Endothelial cell of umbilical vein (primary cell): ENCODE measurements around the gene EGF. TPM values are rescaled to one million over a fixed set of nuclear protein-coding genes. Genes with fewer than 3 reads are reported as not detected.
A peak's percentile ranks its signal among the peaks of the same experiment; 100 is the strongest.

Source experiments
- BruUV-seq: library from RNA; stranded (reverse); fragments of 400-500 nt; replicated peaks from 2 replicates; lab custom pipeline; 2021; lab: Mats Ljungman, UMichigan
- CTCF ChIA-PET: fragments of 300-600, 350-600 bp; sonication (Branson Sonifier 250); formaldehyde crosslinking; loops from one replicate; lab custom pipeline; 2021; ENCODE audit warnings: antibody characterized with exemption, inconsistent platforms; lab: Charles Lee
- POLR2A ChIA-PET: fragments of 300-600, 350-600 bp; sonication (Branson Sonifier 250); formaldehyde crosslinking; loops from one replicate; lab custom pipeline; 2021; ENCODE audit warnings: antibody characterized with exemption, inconsistent platforms; lab: Charles Lee
- DNase-seq: peaks from one replicate; pipeline ENCODE4 v3.0.0-alpha.2; 2011; ENCODE audit warnings: low read depth, low spot score
- FAIRE-seq: peaks from 2 replicates; lab custom pipeline; 2011; peaks lifted over from hg19 to GRCh38; lab: Jason Lieb, UNC
- H2AFZ ChIP-seq: 2 replicates; pipeline ENCODE4 v1.6.0; 2012; ENCODE audit warnings: low read depth, low read length, control low read depth, inconsistent platforms
- H3K27ac ChIP-seq: 2 replicates; pipeline ENCODE4 v1.5.1; 2011; ENCODE audit warnings: low read depth, mild to moderate bottlenecking, control low read depth, low read length, moderate library complexity; ENCODE audit not compliant: insufficient read depth
- H3K27me3 ChIP-seq, 2 experiments: 2 replicates each; pipeline versions ENCODE4 v1.6.0 to v1.6.1; 2011; ENCODE audit warnings: low read length in 2 of 2, mixed read lengths in 1 of 2; ENCODE audit not compliant: control insufficient read depth in 2 of 2, insufficient read depth in 2 of 2
- H3K36me3 ChIP-seq, 2 experiments: 2 replicates in 1 of 2; 3 replicates in 1 of 2; pipeline ENCODE4 v1.5.1; 2011; ENCODE audit warnings: low read length in 2 of 2, mild to moderate bottlenecking in 1 of 2, moderate library complexity in 1 of 2; ENCODE audit not compliant: control insufficient read depth in 2 of 2, insufficient read depth in 2 of 2; ENCODE audit errors: extremely low read depth in 1 of 2
- H3K4me1 ChIP-seq: 3 replicates; pipeline ENCODE4 v1.5.1; 2011; ENCODE audit warnings: mild to moderate bottlenecking, low read length; ENCODE audit not compliant: control insufficient read depth, insufficient read depth; ENCODE audit errors: extremely low read depth
- H3K4me2 ChIP-seq: 2 replicates; pipeline ENCODE4 v1.6.1; 2011; ENCODE audit warnings: low read length, control low read depth, mixed read lengths; ENCODE audit not compliant: insufficient read depth
- H3K4me3 ChIP-seq, 3 experiments: fragments of 200-600 bp in 1 of 3; sonication (generic), shearing (Covaris generic) in 1 of 3; replicated peaks in 1 of 3; 2 replicates each; pipeline ENCODE4 v1.5.1; 2011 to 2016; ENCODE audit warnings: control low read depth in 3 of 3, low read length in 3 of 3, mild to moderate bottlenecking in 2 of 3, inconsistent platforms in 1 of 3, low read depth in 1 of 3, moderate library complexity in 1 of 3; ENCODE audit not compliant: insufficient read depth in 1 of 3
- H3K79me2 ChIP-seq: 2 replicates; pipeline ENCODE4 v1.6.0; 2012; ENCODE audit warnings: low read length, inconsistent platforms; ENCODE audit not compliant: control insufficient read depth, insufficient read depth
- H3K9ac ChIP-seq: replicated peaks from 2 replicates; pipeline ENCODE3; 2011; ENCODE audit warnings: low read length, control low read depth; ENCODE audit not compliant: insufficient read depth; ENCODE audit errors: extremely low read depth
- H3K9me1 ChIP-seq: replicated peaks from 3 replicates; pipeline ENCODE4 v1.6.0; 2011; ENCODE audit warnings: mild to moderate bottlenecking, low read length; ENCODE audit not compliant: control insufficient read depth, insufficient read depth; ENCODE audit errors: extremely low read depth
- H3K9me3 ChIP-seq: replicated peaks from 2 replicates; pipeline ENCODE4 v1.5.1; 2012; ENCODE audit warnings: low read length, inconsistent platforms; ENCODE audit not compliant: control insufficient read depth, insufficient read depth
- H4K20me1 ChIP-seq: replicated peaks from 2 replicates; pipeline ENCODE3; 2011; ENCODE audit warnings: mild to moderate bottlenecking, low read length; ENCODE audit not compliant: control insufficient read depth, insufficient read depth; ENCODE audit errors: extremely low read depth
- EZH2 ChIP-seq: IDR thresholded peaks from 2 replicates; pipeline ENCODE4 v1.6.1; 2012; ENCODE audit warnings: borderline replicate concordance, low read depth, mild to moderate bottlenecking, moderate library complexity, low read length, inconsistent platforms; ENCODE audit not compliant: severe bottlenecking
- FOS ChIP-seq: IDR thresholded peaks from 2 replicates; pipeline ENCODE4 v1.6.1; 2011; ENCODE audit warnings: mild to moderate bottlenecking, low read length, moderate library complexity, borderline replicate concordance; ENCODE audit not compliant: insufficient read depth
- GATA2 ChIP-seq: IDR thresholded peaks from 2 replicates; pipeline ENCODE4 v1.7.0; 2011; ENCODE audit warnings: low read depth, mild to moderate bottlenecking, moderate library complexity, mixed read lengths, low read length; ENCODE audit not compliant: insufficient read length, insufficient read depth
- JUN ChIP-seq: IDR thresholded peaks from 2 replicates; pipeline ENCODE4 v1.6.1; 2011; ENCODE audit warnings: borderline replicate concordance, low read depth; ENCODE audit not compliant: insufficient read length, insufficient read depth
- MYC ChIP-seq: IDR thresholded peaks from one replicate; pipeline ENCODE4 v1.6.1; 2011; ENCODE audit warnings: mild to moderate bottlenecking, low read depth, low read length
- POLR2A ChIP-seq: IDR thresholded peaks from 2 replicates; pipeline ENCODE4 v1.6.1; 2012; ENCODE audit warnings: low read depth, mild to moderate bottlenecking, control low read depth, low read length
- POLR2AphosphoS5 ChIP-seq: IDR thresholded peaks from 2 replicates; pipeline ENCODE4 v1.6.1; 2012; ENCODE audit warnings: low read depth, mild to moderate bottlenecking, control low read depth, low read length, moderate library complexity; ENCODE audit not compliant: insufficient read depth
- dilution Hi-C: fragments of 300-500 bp; cut with MboI; formaldehyde crosslinking; loops from one replicate; pipeline ENCODE4 v1.15.0; 2019; ENCODE audit warnings: low sequenced_read_pairs; ENCODE audit not compliant: extremely low pct_ligation_motif_present
- intact Hi-C: fragments of 100-400 bp; cut with micrococcal nuclease; formaldehyde crosslinking; loops from one replicate; pipeline ENCODE4 v1.10.0; 2022
- polyA plus RNA-seq, 4 experiments: library from polyadenylated mRNA; depleted of rRNA in 3 of 4; stranded (reverse) in 3 of 4; unstranded in 1 of 4; fragments of >200 nt; gene quantifications; 2 replicates each; pipeline versions ENCODE4 v1.2.1 to v1.2.3, GENCODE V29; 2011 to 2012; ENCODE audit warnings: missing spikeins in 1 of 4
- total RNA-seq: library from RNA; stranded (reverse); gene quantifications from 2 replicates; pipeline ENCODE4 v1.2.3, GENCODE V29; 2021
- TF ChIP-seq, protein P1 (sequence below), 2 donors: IDR thresholded peaks; 1 replicate in 1 of 2; 2 replicates in 1 of 2; pipeline ENCODE4 v1.5.1; 2011; ENCODE audit warnings: low read length in 2 of 2, mild to moderate bottlenecking in 2 of 2, moderate library complexity in 2 of 2, control low read depth in 1 of 2, inconsistent platforms in 1 of 2, low read depth in 1 of 2; ENCODE audit not compliant: insufficient read depth in 1 of 2; ENCODE audit errors: extremely low read depth in 1 of 2
- TF ChIP-seq, protein P2 (sequence below): IDR thresholded peaks from 2 replicates; pipeline ENCODE4 v1.6.1; 2011; ENCODE audit not compliant: insufficient read depth, insufficient read length

Gene EGF
- total and polyA plus RNA-seq, 2 donors (not counting 3 experiments of a cell fraction or from before 2014, with no cell fraction given) = not detected

- H3K4me1 ChIP-seq = peaks cover 26% of the 10 kb centered on the region
- POLR2A ChIA-PET = no interaction called here
- intact Hi-C loops (no loop called here), dilution Hi-C loops (no loop called here)
- no peak for DNase-seq
- no peak overlapping the region for H3K4me3 ChIP-seq
- no peaks in the 10 kb centered on the region for H3K9me1 ChIP-seq
- BruUV-seq = no TSS peak
- no peak for FAIRE-seq
- H3K79me2 ChIP-seq = no peaks in the 10 kb centered on the region
- CTCF ChIA-PET = interaction anchor here (2.0 kb wide), 1 partner anchor 9 kb away, joined by 15 read pairs; no protein-coding TSS in a partner anchor
- H3K4me2 ChIP-seq = no peak overlapping the region
- no peak overlapping the region for H3K9ac ChIP-seq
- H2AFZ ChIP-seq = no peak overlapping the region
- H4K20me1 ChIP-seq = no peaks in the 10 kb centered on the region
- no peaks in the 10 kb centered on the region for H3K36me3 ChIP-seq
- no peaks in the 10 kb centered on the region for H3K27me3 ChIP-seq
- TF ChIP-seq EZH2 (no peak), JUN (no peak), FOS (no peak), POLR2A (no peak)
- TF ChIP-seq, protein P1, sequence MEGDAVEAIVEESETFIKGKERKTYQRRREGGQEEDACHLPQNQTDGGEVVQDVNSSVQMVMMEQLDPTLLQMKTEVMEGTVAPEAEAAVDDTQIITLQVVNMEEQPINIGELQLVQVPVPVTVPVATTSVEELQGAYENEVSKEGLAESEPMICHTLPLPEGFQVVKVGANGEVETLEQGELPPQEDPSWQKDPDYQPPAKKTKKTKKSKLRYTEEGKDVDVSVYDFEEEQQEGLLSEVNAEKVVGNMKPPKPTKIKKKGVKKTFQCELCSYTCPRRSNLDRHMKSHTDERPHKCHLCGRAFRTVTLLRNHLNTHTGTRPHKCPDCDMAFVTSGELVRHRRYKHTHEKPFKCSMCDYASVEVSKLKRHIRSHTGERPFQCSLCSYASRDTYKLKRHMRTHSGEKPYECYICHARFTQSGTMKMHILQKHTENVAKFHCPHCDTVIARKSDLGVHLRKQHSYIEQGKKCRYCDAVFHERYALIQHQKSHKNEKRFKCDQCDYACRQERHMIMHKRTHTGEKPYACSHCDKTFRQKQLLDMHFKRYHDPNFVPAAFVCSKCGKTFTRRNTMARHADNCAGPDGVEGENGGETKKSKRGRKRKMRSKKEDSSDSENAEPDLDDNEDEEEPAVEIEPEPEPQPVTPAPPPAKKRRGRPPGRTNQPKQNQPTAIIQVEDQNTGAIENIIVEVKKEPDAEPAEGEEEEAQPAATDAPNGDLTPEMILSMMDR (IDR thresholded peaks at IDR 0.05; ENCODE audit: extremely low read depth in 1 of 2, insufficient read depth in 1 of 2, low read depth in 1 of 2, low read length in 2 of 2) = no peak
- no peak overlapping the region for H3K27ac ChIP-seq
- H3K9me3 ChIP-seq = no peaks in the 10 kb centered on the region
These were observed 56.4 kb downstream of the EGF start for GRCh38 chr4:109969087-109969486.

GRCh38 chr4:109969919-109970318 lies 57.2 kb downstream of the EGF start:
- CTCF ChIA-PET = interaction anchor here (1.0 to 2.0 kb wide), 3 partner anchors 8 to 542 kb away, joined by 3 to 15 read pairs (median 12); partner anchors contain the start of gene SEC24B
- no peaks in the 10 kb centered on the region for H3K79me2 ChIP-seq
- H3K9ac ChIP-seq = peak overlapping the region; percentile 39
- FAIRE-seq = peak; percentile 86
- H3K27ac ChIP-seq = peak overlapping the region; percentile 60
- no peaks in the 10 kb centered on the region for H3K9me1 ChIP-seq
- H3K4me3 ChIP-seq = peak overlapping the region in 1 of 3 experiments; percentile 4
- intact Hi-C loops (loop anchor here (2.0 to 10.0 kb wide), 2 partner anchors 395 to 421 kb away; no protein-coding TSS in a partner anchor), dilution Hi-C loops (no loop called here)
- TF ChIP-seq POLR2A (no peak), JUN (no peak), EZH2 (no peak), POLR2AphosphoS5 (peak; percentile 34), GATA2 (peak; percentile 44), FOS (peak; percentile 28), MYC (no peak)
- TF ChIP-seq, protein P2, sequence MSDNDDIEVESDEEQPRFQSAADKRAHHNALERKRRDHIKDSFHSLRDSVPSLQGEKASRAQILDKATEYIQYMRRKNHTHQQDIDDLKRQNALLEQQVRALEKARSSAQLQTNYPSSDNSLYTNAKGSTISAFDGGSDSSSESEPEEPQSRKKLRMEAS = no peak
- TF ChIP-seq, protein P1 (IDR thresholded peaks at IDR 0.05; ENCODE audit: extremely low read depth in 1 of 2, insufficient read depth in 1 of 2, low read depth in 1 of 2, low read length in 2 of 2) = no peak
- peak overlapping the region; percentile 10 for H2AFZ ChIP-seq
- H4K20me1 ChIP-seq = no peaks in the 10 kb centered on the region
- H3K9me3 ChIP-seq = no peaks in the 10 kb centered on the region
- no peaks in the 10 kb centered on the region for H3K36me3 ChIP-seq
- H3K4me2 ChIP-seq = peak overlapping the region; percentile 80
- DNase-seq = peak; percentile 75
- H3K4me1 ChIP-seq = peaks cover 26% of the 10 kb centered on the region
- no peaks in the 10 kb centered on the region for H3K27me3 ChIP-seq
- no TSS peak for BruUV-seq
- POLR2A ChIA-PET = no interaction called here
